CD4-positive, alpha-beta T cell treated with Interferon alpha-2 for 1 hour (primary cell): Measurements from ENCODE around the gene EVC.

Experiments
- DNase-seq, 2 donors: peaks; one replicate each; pipeline ENCODE4 v3.0.0-alpha.2; 2020 to 2022

The EVC gene

DNA sequence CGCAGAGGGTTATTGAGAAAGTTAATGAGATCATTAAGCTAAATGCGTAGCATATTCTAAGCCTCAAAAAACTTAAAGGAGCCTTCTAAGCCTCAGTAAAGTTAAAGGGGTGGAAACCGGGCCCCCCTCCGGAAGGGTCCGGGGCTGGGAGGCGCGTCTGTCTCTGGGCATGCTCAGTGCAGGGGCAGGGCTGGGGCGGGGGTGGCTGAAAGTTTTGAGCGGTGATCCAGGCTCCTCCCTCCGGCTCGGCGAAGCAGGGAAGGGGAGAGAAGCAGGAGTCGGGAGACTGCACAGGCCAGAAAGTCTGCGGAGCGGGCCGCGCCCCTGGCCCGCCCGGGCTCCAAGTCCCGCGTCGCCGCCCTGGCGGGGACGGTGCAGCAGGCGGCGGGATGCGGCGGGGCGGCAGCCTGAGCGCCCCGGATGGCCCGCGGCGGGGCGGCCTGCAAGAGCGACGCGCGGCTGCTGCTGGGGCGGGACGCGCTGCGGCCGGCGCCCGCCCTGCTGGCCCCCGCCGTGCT, at the start of gene EVC:
EVC (plus strand) TSS at position 241 of the 518 bp plus-strand sequence; CDS start at position 421, 180 bp downstream.
- DNase-seq = peak in 1 of 2 donors; percentile 10

DNA sequence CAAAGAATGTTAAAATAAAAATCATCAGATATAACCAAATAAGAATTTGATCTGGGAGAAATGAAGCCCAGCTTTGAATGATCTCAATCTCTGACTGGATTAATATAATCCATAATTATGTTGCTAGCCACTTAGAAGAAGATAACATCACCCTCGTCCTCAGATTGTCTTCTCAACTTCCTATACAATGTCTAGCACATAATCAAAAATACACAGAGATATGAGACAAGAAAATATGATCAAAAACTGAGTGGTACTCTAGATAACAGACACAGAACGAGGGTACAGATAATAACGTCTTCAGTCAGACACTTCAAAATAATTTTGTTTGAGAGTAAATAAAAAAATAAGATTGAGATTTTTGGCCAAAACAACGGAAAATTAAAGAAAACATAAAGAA, 49.8 kb upstream of the EVC start:
- no peak for DNase-seq

- DNase-seq = no peak
Observed at GRCh38 chr4:5662555-5662954, 48.4 kb upstream of the EVC start.

DNA sequence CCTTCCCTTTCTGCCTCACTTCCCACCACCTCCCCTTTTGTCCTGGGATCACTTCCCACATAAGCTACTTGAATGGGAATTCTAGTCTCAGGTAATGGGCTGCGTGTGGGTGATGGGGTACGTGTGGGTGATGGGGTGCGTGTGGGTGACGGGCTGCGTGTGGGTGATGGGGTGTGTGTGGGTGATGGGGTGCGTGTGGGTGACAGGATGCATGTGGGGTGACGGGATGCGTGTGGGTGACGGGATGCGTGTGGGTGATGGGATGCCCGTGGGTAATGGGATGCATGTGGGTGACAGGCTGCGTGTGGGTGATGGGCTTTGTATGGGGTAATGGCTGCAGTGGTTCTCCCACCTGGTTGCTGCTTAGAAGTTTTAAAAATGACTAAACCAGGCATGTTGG, 46.2 kb upstream of the EVC start:
- no peak for DNase-seq

DNA sequence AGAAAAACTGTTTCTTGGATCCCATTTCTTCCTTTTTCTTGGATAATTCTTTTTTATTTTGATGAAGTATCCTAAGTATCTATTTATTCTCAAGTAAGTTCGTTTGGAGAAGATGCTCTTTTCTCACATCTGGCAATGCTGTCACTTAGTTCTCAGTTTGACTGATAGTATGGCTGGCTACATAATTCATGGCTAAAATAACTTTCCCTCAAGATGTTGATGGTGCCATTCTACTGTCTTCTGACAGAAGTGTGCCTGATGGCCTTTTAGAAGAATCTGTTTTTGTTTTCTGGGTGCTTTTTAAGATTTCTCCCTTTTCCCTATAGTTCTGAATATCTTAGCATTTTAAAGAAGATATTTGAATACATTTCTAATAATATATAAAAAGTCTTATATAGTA, 44.3 kb upstream of the EVC start:
- DNase-seq = no peak

DNA sequence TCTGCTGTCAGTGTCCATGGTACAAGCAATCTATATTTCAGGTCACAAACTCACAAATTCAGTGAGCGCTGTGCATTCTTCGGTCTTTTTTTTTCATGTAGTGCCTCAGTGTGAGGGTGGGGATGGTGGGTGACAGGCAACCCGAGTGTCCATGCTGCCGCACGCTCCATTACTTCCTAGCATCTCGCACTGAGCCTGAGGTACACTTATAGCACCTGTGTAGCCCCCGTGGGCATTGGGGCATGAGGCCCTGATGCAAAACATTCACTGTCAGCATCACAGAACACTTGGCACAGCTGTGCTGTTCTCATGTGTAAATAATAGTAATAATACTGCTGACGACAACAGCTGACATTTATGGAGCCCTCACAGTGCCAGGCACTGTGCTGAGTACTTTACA, 34.2 kb upstream of the EVC start:
- DNase-seq = no peak

- no peak for DNase-seq
Observed at GRCh38 chr4:5678977-5679376, 32.0 kb upstream of the EVC start.

- DNase-seq = no peak
Observed at GRCh38 chr4:5683566-5683965, 27.4 kb upstream of the EVC start.

DNA sequence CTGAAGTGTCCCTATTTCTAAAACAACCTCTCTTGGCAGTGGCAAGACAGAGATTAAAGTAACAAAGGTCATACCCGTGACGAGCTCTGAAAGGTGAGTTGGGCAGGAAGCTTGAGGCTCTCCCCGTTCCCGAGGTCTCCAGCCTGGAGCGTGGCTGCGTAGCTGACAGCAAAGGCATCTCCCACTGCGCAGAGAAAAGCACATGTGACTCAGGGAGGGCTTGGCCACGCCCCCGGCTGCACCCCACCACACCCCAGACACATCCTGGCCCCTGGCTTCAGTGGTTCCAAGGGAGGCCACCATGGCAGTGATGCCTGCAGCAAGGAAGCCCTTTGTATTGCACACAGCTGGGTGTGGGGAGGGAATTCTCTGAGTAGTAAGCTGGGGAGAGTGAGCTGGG, 25.7 kb upstream of the EVC start:
- DNase-seq = no peak

- DNase-seq = no peak
Observed at GRCh38 chr4:5686338-5686737, 24.7 kb upstream of the EVC start.

DNA sequence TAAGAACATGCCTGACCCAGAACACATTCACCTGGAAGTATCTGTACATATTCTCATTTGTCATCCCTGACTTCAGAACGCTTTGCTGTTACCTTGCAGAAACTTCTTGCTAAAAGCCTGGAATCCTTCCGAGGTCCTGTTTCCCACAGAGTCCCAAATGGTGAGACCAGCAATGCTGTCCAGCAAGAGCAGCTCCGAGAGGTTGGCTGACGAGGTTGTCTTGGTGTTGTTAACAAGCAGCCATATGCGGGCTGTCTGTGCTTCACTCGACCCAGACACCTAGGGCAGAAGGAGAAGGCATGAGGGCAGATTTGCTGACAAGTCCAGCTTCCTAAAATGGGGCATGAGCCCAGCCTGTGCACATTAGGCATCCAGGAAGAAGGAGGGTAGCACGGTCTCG, 21.9 kb upstream of the EVC start:
- DNase-seq = no peak

DNA sequence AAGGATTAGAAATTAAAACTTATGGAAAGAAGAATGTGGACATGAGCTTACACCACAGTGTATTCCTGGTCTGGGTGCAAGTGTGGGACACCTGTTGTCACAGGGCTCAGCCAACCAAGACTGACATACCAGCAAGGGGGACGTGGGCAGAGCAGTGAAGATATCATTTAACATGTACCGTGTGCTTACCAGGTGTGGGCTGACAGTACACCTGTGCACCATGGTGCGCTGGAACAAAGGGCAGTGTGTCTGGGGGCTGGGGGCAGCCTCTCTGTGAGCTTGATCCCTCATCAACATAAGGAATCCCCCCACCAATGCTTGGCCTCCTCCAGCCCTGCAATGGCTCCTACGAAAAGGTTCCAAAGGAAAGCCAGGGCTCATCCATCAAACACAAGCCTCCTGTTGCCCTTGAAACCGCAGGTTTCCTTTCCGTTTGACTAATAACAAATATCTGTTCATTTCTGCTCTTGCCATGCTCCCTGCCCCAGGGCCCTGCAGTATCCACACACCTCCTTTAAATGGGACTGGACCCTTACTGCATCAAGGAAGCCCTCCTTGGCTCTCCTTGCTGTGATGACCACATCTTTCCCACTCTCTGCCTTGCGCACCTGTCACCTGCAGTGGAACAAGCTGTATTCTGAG, 19.4 kb upstream of the EVC start:
- no peak for DNase-seq

- no peak for DNase-seq
Observed at GRCh38 chr4:5693871-5694270, 17.1 kb upstream of the EVC start.

DNA sequence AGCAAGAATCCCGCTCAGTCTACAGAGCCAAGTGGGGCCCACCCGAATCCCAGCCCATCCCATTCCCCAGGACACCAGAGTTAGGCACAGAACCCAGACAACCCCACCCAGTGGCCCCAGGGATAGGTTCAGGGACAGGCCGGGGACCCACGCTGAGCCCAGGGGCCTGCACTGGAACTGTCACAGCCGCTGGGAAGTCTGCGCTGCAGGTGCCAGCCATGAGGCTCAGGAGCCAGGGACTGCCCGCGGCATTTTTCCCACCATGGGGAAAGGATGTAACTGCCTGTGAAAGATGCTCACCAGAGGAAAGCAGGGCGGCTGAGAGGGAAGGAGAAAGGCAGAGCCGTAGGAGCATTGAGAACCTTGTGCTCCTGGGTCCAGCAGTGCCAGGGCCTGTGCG, 14.7 kb upstream of the EVC start:
- DNase-seq = no peak

- DNase-seq = no peak
Observed at GRCh38 chr4:5700459-5700858, 10.5 kb upstream of the EVC start.

DNA sequence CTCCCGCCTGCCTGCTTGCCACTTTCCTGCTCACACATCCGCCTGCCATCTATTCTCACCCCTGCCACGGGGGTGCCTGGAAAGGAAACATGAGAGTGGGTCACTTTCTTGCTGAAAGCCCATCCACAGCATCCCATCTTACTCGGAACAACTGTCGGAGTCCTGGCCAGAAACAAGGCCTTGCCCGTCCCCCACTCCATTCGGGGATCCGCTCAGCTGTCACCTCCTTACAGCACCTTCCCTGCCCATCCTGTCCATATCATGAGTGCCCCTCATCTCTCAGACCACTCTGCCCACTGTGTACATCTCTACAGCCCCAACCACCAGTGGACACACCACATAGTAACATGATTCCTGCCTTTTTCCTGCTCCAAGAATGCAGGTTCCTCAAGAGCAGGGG, 9.0 kb upstream of the EVC start:
- DNase-seq = no peak

DNA sequence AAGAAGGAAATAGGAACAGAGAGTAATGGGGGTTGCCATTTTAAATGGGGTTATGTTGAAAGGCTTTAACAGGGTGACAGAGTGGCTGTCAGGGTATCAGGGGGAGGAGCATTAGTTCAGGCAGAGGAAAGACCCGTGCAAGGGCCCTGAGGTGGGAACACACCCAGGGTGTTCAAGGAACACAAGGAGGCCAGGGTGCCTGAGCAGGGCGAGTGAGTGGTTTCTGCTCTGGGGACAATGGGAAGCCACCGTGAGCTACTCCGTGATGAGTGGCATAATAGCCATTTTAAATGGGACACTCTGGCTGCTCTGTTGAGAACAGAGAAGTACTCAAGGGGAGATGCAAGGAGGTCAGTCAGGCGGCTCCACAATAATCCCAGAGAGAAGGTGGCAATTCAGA, 7.2 kb upstream of the EVC start:
- no peak for DNase-seq

DNA sequence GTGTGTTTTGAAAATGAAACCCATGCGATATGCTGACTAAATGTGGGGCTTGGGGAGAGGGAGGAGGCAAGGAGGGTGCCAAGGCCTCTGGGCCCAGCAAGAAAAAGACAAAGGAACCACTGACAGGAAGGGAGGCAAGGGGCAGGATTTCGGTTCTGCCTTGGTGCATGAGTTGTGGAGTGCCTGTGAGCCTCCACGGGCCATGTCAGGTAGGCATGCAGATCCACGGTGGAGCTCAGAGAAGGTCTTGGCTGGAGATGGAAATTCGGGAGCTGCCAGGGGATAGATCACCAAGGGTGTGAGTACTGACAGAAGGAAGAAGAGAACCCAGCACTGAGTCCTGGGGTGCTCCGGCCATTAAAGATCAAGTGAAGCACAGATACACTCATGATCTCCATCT, 6.7 kb upstream of the EVC start:
- DNase-seq = no peak

DNA sequence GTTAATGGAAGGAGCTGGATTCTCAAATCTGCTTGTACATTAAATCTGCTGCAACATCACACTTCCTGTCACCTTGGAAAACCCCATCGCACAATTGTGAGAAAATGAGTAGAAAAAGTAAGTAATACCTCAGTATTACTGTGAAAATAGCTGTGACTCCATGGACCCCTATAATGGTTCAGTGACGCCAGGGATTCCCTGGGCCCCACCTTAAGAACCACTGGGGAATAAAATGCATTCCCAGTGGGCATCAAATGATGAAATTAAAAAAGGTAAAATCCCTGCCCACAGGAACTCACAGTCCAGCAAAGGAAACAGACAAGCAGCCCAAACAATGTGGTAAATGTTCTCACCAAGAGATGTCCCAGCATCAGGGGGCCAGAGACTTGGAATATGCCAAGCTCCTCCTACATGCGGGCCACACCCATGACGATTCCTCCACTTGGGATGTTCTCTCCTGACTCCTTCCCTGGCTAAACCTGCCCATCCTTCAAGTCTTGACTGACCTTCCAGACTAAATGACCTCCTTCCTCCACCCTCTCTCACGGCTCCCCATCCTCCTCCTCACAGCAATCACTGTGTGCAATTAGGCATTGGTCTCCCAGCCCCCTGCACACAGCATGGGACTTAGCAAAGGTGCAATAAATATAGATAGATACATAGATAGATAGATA, 5.2 kb upstream of the EVC start:
- DNase-seq = no peak

DNA sequence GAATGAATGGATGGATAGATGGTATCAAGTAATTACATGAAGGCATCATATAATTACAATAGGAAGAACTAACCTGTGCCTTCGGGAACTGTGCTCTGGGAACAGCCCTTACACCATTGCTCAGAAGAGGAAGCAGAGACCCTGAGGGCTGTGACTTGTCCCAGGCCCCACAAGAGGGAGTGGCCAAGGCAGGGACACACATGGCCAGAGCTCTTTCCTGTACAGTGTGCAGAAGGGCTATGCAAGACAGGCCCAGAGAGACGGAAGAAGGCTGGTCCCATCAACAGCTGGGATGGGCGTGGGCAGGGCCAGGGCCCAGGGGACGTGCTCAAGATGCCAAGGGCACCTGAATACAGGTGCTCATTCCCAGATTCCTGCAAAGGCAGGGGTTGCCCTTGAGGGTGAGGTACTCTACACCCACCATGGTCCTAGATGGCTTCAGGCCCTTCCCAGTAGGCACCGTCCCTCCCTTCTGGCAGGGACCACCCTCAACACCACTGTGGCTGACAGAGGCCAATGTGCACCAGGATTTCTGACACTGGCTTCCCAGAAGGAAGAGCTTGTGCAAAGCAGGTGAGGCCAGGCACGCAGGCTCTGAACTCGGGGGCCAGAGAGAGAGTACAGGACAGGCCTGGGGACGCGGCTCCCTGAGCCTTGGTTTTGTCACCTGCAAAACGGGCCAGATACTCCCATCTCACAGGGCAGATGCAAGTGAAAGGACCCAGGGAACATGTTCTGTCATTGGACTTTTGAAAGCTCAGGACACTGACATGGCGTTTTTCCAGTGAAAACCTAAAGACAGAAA, 4.3 kb upstream of the EVC start:
- DNase-seq = no peak

DNA sequence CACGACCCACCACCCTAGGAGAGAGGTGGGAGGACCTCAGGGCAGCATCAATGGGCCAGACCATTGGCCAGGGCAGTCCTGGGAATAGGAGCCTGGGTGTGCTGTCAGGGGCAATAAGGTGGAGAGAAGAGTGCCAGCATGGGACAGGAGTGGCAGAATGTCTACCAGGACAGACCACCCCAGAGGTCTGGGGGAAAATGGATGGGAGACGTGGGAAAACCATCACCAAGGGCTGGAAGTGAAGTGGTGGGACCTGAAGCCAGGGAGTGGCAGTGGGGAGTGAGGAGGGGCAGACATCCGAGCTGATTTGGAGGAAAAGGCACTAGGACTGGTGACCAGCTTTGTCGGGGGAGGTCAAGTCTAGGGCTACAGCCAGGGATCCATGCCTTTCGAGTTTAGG, 3.6 kb upstream of the EVC start:
- DNase-seq = no peak

- no peak for DNase-seq
Observed at GRCh38 chr4:5707778-5708448, 3.1 kb upstream of the EVC start.

GRCh38 chr4:5708449-5709206, 2.4 kb upstream of the EVC start, which contains the start of gene EVC2:
TSS of gene EVC2 (minus strand) at chr4:5708559. CDS start at chr4:5708513, 46 bp downstream.
- DNase-seq = peak in 1 of 2 donors; percentile 16
